HG02759 (cell line): ENCODE results near the gene STH.

Experiments
- ATAC-seq: cut with Tn5 transposase; IDR thresholded peaks from one replicate; pipeline ENCODE4 v1.9.1; 2021; ENCODE audit warnings: mild to moderate bottlenecking, moderate library complexity; ENCODE audit not compliant: unreplicated experiment

The STH gene

GRCh38 chr17:45966606-45967280 lies 32.3 kb upstream of the STH start:
- no peak for ATAC-seq

- ATAC-seq = no peak
These were observed 31.7 kb upstream of the STH start for GRCh38 chr17:45967378-45967777.

- no peak for ATAC-seq
These were observed 30.3 kb upstream of the STH start for GRCh38 chr17:45968732-45969131.

DNA sequence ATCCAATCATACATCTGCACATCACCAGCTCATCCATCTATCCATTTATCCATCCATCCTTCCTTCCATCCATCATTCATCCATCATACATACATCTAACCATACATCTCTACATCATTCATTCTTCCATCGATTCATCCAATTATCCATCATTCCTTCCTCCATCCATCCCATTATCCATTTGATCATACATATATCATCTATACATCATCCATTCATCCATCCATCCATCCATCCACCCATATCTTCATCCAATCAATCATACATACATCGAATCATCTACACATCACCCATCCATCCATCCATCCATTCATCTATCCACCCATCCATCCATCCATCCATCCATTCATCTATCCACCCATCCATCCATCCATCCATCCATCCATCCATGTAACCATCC lies 29.3 kb upstream of the STH start:
- ATAC-seq = no peak

GRCh38 chr17:45970659-45971058 lies 28.4 kb upstream of the STH start:
- no peak for ATAC-seq

DNA sequence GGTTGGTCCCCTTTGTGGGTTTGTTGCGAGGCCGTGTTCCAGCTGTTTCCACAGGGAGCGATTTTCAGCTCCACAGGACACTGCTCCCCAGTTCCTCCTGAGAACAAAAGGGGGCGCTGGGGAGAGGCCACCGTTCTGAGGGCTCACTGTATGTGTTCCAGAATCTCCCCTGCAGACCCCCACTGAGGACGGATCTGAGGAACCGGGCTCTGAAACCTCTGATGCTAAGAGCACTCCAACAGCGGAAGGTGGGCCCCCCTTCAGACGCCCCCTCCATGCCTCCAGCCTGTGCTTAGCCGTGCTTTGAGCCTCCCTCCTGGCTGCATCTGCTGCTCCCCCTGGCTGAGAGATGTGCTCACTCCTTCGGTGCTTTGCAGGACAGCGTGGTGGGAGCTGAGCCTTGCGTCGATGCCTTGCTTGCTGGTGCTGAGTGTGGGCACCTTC lies 27.3 kb upstream of the STH start:
- ATAC-seq = no peak

DNA sequence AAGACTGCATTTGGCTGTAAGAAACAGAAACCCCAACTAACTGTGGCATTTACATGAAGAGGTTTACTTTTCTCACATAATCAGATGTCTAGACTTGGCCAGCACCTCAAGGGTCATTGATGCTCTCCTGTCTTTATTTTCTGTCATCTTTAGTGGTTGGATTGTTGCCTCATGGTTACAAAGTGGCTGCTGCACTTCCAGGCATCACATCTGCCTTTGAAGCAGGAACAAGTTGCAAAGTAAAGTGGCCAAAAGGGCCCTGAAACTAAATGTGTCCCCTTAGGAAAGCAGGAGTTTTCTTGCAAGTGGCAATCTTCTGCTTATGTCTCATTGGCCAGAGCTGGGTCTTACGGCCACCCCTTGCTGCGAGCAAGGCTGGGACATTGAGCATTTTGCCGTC lies 26.5 kb upstream of the STH start:
- no peak for ATAC-seq

DNA sequence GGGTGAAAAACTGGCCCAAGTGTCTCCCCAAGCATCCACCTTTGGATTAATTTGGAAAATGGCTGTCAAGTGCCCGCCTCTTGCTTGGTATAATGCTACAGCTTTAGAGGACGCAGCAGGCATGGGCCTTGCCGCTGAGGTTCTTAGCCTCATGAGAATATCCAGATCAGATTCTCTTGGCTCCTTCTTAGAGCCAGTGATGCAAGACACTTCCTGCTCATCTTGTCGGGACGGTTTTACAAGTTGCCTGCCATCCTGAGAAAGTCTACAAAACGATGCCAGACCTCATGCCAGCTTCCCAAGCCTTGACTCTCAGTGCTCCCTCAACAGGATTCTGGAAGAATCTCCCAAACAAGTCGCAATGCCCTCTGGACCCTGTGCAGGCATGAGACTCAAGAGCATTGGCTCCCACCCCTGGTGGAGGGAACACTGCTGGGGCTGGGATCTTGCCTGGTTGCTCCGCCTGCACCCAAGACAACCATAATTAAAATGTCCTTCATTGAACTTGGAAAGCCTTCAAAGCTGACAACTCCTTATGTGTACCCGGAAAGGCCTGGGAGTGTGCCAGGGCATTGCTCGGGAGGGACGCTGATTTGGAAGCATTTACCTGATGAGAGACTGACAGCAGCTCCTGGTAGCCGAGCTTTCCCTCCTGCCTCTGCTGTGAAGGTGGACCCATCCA lies 25.8 kb upstream of the STH start:
- ATAC-seq = no peak

DNA sequence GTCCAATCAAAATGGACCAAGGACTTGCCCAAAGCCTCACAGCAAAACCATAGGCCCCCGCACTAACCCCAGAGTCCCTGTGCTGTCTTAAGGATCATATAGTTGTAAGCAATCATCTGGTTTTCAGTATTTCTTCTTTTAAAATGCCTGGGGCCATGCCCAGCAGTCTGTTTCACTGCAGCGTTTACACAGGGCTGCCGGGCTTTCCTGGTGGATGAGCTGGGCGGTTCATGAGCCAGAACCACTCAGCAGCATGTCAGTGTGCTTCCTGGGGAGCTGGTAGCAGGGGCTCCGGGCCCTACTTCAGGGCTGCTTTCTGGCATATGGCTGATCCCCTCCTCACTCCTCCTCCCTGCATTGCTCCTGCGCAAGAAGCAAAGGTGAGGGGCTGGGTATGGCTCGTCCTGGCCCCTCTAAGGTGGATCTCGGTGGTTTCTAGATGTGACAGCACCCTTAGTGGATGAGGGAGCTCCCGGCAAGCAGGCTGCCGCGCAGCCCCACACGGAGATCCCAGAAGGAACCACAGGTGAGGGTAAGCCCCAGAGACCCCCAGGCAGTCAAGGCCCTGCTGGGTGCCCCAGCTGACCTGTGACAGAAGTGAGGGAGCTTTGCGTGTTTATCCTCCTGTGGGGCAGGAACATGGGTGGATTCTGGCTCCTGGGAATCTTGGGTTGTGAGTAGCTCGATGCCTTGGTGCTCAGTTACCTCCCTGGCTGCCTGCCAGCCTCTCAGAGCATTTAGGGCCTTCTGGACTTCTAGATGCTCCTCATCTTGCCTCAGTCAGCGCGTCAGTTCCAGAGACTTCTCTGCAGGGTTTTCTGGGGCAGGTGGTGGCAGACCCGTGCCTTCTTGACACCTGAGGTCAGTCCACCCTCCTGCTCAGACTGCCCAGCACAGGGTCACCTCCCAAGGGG lies 24.8 kb upstream of the STH start:
- no peak for ATAC-seq

DNA sequence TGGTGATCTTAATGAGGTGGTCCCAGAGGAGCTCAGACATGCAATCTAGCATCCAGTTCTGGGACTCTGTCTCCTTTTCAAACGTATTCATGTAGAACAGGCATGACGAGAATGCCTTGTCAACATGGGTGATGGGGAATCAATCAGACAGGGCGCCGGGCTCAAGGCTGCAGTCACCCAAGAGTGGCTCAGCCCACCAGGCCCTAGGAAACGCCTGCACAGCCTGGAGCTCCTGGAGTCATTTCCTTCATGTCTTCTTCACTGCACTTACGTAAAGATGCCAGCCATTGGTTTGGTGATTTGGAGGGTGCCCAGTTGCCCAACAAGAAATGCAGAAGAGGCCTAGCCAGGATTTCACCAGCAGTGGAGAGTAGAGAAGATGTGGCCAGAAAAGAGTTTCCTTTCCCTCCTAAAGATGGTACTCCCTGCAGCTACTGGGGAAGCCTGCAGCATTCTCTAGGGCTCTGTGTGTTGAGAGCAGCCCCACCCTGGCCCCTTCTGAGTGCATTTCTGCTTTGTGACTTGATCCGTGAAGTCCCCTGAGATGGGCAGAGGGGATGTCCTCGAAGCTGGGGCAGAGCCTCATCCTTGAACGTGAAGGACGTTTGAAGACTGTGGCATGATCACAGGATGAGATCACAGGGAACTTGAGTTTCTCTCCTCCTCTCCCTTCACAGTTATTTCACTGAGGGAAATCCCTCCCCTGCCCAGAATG lies 24.0 kb upstream of the STH start:
- ATAC-seq = no peak

DNA sequence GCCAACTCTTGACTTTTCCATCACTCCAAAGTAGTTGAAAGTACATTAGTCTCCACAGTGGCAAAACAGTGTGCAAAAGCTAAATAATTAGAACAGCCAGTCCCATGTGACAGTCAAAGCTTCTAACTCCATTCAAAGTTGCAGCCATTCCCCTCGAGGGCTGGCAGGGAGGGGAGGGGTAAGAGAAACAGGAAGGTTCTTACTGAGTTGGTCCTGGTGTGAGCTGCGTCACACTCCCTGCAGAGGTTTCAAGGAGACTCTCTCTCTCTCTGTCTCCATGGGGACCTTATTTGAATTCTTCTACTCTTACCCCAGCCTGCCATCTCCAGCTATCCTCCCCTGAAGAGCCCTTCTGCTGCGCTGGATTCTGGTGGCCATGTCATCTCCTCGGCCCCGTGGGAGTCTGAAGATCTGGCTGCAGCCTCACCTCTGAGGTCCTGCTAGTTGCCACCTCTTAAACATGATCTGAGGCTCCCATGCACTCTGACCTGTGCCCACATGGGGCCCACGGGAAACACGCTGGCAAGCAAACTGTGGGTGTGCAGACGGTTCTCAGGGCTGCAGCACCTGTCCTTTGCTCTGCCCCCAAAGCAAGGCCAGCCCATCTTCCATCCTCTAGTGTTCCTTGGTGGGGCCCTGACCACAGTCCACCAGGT lies 23.3 kb upstream of the STH start:
- no peak for ATAC-seq

GRCh38 chr17:45976391-45976754 lies 22.7 kb upstream of the STH start:
- no peak for ATAC-seq

GRCh38 chr17:45976755-45977505 lies 22.1 kb upstream of the STH start:
- ATAC-seq = no peak

DNA sequence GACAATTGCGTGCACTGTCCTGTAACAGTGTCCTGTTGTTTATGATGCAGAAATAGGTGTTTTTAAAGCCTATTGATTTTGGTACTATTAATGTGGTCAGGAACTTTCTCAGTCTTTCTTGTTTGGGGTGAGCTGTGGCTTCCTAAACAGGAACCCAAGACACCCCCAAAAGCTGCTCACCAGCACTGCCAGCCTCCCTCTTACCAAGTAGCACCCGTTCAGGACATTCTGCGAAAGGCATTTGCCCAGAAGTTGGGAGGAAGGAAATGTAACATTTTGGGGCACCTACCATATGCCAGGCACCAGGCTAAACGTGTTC lies 21.6 kb upstream of the STH start:
- ATAC-seq = no peak

DNA sequence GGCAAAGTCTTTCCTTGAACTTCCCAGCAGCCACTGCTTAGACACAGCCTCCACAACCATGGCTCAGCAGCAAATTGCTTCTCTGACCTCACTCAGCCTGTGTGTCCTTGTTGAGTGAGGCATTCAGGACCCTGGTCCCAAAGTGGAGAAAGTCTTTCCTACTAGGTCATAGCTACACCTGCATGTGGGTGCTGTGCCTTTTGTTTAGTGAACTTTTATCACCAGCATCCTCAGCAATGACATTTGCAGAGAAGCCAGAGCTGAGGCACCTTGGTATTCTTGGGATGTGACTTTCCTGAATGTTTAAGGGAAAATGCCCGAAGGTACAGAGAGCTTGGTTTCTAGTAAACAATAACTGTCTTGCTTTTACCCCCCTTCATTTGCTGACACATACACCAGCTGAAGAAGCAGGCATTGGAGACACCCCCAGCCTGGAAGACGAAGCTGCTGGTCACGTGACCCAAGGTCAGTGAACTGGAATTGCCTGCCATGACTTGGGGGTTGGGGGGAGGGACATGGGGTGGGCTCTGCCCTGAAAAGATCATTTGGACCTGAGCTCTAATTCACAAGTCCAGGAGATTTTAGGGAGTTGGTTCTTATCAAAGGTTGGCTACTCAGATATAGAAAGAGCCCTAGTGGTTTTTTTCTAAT lies 20.9 kb upstream of the STH start:
- no peak for ATAC-seq

- no peak for ATAC-seq
These were observed 19.9 kb upstream of the STH start for GRCh38 chr17:45979137-45979536.

- no peak for ATAC-seq
These were observed 18.2 kb upstream of the STH start for GRCh38 chr17:45980855-45981254.

- no peak for ATAC-seq
These were observed 17.7 kb upstream of the STH start for GRCh38 chr17:45981306-45981705.

- no peak for ATAC-seq
These were observed 16.0 kb upstream of the STH start for GRCh38 chr17:45982791-45983613.
